Activated naive CD4-positive, alpha-beta T cell treated with anti-CD3 and anti-CD28 coated beads for 36 hours (primary cell): ENCODE results near the gene STAP1. TPM values are rescaled to one million over a fixed set of nuclear protein-coding genes. Genes with fewer than 3 reads are reported as not detected.

ENCODE experiments used
- CTCF ChIA-PET: fragments of 350-600 bp; sonication (Branson Sonifier 250); formaldehyde crosslinking; loops from one replicate; lab custom pipeline; 2021; ENCODE audit warnings: antibody characterized with exemption; lab: Charles Lee
- DNase-seq: peaks from one replicate; pipeline ENCODE4 v3.0.0-alpha.2; 2020
- H3K27ac Mint-ChIP-seq: one replicate; pipeline ENCODE4 v1.8.0; 2021; ENCODE audit warnings: mild to moderate bottlenecking, mixed read lengths
- H3K27me3 Mint-ChIP-seq: one replicate; pipeline ENCODE4 v1.8.0; 2021; ENCODE audit warnings: low read depth, mixed read lengths
- H3K36me3 Mint-ChIP-seq: one replicate; pipeline ENCODE4 v1.8.0; 2021; ENCODE audit warnings: low read depth, mixed read lengths
- H3K4me1 Mint-ChIP-seq: one replicate; pipeline ENCODE4 v1.8.0; 2021; ENCODE audit warnings: low read depth, mixed read lengths
- H3K4me3 Mint-ChIP-seq: one replicate; pipeline ENCODE4 v1.8.0; 2021; ENCODE audit warnings: mild to moderate bottlenecking, moderate library complexity, mixed read lengths
- H3K9me3 Mint-ChIP-seq: one replicate; pipeline ENCODE4 v1.8.0; 2021; ENCODE audit warnings: mixed read lengths
- intact Hi-C: fragments of 100-400 bp; cut with micrococcal nuclease; formaldehyde crosslinking; loops from one replicate; pipeline ENCODE4 v1.15.1; 2023
- total RNA-seq, 2 experiments: library from RNA; stranded (reverse); gene quantifications; one replicate each; pipeline ENCODE4 v1.2.3, GENCODE V29; 2021

The STAP1 gene
- total RNA-seq, 2 experiments from 2014 or later: 18.9 to 22.1 TPM

DNA sequence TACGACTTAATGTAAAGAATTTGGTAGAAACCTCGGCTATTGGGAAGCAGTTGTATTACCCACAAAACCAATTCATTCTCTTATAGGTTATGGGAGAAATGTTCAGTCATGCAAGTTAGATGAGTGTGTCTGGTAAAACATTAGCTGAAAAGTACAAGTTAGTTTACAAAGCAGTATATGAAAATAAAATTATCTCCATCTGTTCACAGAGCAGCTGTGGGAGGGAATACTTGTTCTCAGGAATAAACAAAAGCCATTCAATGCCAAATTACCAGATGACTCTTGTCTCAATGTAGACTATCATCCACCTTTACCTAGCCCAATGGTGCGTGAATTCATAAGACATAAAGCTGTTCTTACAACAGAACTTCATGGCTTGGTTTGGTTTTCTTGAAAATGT is 28.6 kb downstream of the STAP1 start:
- no peaks in the 10 kb centered on the region for H3K27me3 Mint-ChIP-seq
- peaks cover 6% of the 10 kb centered on the region for H3K4me1 Mint-ChIP-seq
- CTCF ChIA-PET: interaction anchor here (1.2 kb wide), 1 partner anchor 18 kb away, joined by 5 read pairs; no protein-coding TSS in a partner anchor
- intact Hi-C loops: no loop called here
- H3K4me3 Mint-ChIP-seq: no peak overlapping the region
- H3K9me3 Mint-ChIP-seq: no peaks in the 10 kb centered on the region
- no peak for DNase-seq
- H3K36me3 Mint-ChIP-seq: peaks cover 12% of the 10 kb centered on the region
- no peak overlapping the region for H3K27ac Mint-ChIP-seq

DNA sequence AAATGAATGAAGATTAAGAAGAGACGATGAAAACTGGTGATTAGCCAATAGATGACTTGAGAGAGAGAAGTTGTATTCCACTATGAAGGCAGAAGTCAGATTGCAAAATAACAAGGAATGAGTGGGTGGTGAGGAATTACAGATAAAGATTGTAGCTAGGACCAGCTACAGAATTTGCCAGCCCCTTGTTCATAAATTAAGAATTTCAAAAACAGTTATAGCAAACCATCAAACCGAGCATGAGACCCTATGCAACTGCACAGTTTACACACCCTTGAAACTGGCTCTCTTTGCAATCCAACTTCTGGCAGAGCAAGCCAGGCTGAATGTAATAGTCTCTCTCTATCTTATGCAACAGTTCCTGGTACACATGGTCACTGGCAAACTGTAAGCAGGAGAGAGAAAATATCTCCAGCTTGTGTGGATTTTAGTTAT is 35.2 kb downstream of the STAP1 start:
- intact Hi-C loops: no loop called here
- Mint-ChIP-seq H3K4me3 (no peak overlapping the region), H3K27me3 (no peaks in the 10 kb centered on the region), H3K36me3 (peaks cover 29% of the 10 kb centered on the region), H3K4me1 (peaks cover 3% of the 10 kb centered on the region), H3K9me3 (no peaks in the 10 kb centered on the region), H3K27ac (no peak overlapping the region)
- CTCF ChIA-PET: no interaction called here
- DNase-seq: no peak

DNA sequence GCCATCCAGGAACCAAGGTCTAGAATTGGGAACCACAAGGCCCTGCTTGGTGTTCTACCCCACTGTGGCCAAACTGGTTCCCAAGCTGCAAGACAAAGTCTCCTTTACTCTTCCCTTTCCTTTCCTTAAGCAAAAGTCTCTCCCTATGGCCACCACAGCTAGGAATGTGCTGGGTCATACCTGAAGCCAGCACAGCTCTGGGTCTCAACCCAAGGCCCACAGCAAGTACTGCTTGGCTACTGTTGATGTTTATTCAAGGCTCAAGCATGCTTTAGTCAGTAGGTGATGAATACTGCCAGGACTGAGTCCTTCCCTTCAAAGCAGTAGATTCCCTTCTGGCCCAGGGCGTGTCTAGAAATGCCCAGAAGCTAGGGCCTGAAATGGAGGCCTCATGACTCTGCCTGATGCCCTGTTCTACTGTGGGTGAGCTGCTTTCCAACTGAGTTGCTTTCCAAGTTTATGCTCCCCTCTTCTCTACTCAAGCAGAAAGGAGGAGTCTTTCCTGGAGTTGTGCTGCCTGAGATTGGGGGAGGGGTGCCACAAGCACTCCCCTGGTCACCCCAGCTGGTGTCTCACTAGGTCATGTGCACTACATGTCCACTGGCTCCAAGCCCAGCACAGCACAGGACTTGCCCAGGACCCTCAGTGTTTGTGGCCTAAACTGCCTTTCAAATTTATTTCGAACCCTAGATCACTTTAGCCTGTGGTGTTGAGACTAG is 44.9 kb downstream of the STAP1 start:
- Mint-ChIP-seq H3K27ac (no peak overlapping the region), H3K9me3 (no peaks in the 10 kb centered on the region), H3K27me3 (no peaks in the 10 kb centered on the region), H3K36me3 (peaks cover 23% of the 10 kb centered on the region), H3K4me3 (no peak overlapping the region), H3K4me1 (peaks cover 2% of the 10 kb centered on the region)
- CTCF ChIA-PET: interaction anchor here (1.2 kb wide), 1 partner anchor 12 kb away, joined by 4 read pairs; no protein-coding TSS in a partner anchor
- DNase-seq: no peak
- intact Hi-C loops: no loop called here

DNA sequence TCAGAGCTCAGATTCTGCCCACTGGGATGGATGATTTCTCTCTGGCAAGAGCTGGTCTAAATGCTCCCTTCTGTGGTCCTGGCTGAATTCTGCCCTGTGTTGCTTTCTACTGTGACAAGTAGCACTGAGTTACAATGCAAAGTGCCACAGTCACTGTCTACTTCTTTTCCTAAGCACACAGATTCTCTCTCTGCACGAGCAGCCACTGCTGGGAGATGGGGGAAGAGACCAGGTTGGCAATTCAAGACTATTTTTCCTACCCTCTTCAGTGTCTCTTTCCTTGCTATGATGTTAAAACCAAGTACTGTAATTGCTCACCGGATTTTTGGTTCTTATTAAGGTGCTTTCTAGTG is 45.5 kb downstream of the STAP1 start:
- Mint-ChIP-seq H3K27ac (no peak overlapping the region), H3K27me3 (no peaks in the 10 kb centered on the region), H3K9me3 (no peaks in the 10 kb centered on the region), H3K36me3 (peaks cover 23% of the 10 kb centered on the region), H3K4me3 (no peak overlapping the region), H3K4me1 (peaks cover 2% of the 10 kb centered on the region)
- CTCF ChIA-PET: interaction anchor here (1.2 kb wide), 1 partner anchor 12 kb away, joined by 4 read pairs; no protein-coding TSS in a partner anchor
- no peak for DNase-seq
- intact Hi-C loops: no loop called here

DNA sequence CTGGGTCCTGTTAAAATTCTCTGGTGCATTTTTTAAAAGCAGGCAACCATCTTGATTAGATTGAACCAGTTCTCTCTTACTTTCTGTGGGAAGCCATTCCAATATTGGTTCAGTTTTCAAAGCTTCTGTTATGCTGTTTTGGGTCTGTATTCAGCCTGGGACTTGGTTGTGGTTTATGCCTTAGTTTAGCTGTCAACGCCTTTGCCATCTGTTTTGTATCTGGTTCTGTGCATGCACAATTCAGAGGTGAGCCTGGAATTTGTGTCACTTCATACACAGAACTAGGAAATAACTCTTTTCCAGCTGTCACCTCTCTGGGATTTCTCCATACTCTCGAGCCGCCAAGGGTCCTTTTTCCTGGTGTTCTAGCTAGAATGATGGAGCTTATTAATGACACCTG is 46.2 kb downstream of the STAP1 start:
- DNase-seq: no peak
- peaks cover 5% of the 10 kb centered on the region for H3K9me3 Mint-ChIP-seq
- no peak overlapping the region for H3K27ac Mint-ChIP-seq
- intact Hi-C loops: no loop called here
- H3K4me1 Mint-ChIP-seq: peaks cover 2% of the 10 kb centered on the region
- no peaks in the 10 kb centered on the region for H3K27me3 Mint-ChIP-seq
- H3K4me3 Mint-ChIP-seq: no peak overlapping the region
- peaks cover 23% of the 10 kb centered on the region for H3K36me3 Mint-ChIP-seq
- CTCF ChIA-PET: interaction anchor here (1.1 to 1.3 kb wide), 3 partner anchors 13 to 62 kb away, joined by 3 to 5 read pairs (median 4); no protein-coding TSS in a partner anchor

DNA sequence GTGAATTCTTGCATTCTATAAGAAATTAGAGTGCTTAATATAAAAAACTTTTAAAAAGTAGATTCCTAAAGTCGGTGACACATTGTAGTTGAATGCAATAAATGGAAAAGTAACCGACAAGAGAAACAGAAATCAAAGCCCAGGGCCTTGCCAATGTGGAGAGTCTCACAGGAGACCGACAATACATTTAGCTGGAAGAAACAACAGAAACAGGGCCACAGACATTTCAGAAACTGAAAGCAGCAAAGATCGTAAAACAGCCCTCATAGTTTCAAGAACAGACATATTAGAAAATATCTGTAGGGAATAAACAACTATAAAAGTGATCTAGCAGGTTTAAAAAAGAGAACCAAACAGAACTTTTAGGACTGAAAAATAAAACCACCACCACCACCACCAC is 49.5 kb downstream of the STAP1 start:
- Mint-ChIP-seq H3K27me3 (no peaks in the 10 kb centered on the region), H3K9me3 (peaks cover 14% of the 10 kb centered on the region), H3K4me1 (peaks cover 2% of the 10 kb centered on the region), H3K4me3 (no peak overlapping the region), H3K36me3 (peaks cover 25% of the 10 kb centered on the region), H3K27ac (no peak overlapping the region)
- intact Hi-C loops: no loop called here
- DNase-seq: no peak
- CTCF ChIA-PET: no interaction called here

DNA sequence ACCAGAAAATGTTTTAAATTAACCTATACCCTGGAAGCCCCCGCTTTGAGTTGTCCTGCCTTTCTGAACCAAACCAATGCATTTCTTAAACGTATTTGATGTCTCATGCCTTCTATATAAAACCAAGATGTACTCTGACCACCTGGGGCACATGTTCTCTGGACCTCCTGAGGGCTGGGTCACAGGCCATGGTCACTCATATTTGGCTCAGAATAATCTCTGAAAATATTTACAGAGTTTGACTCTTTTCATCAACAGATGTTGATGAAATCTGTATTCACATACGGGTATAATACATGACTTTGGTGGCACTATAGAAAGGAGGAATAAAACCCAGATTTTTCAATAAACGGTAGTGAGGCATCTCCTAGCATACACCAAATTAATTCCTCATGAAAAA is 55.7 kb downstream of the STAP1 start:
- no peaks in the 10 kb centered on the region for H3K27me3 Mint-ChIP-seq
- DNase-seq: no peak
- intact Hi-C loops: no loop called here
- no peak overlapping the region for H3K4me3 Mint-ChIP-seq
- CTCF ChIA-PET: no interaction called here
- H3K27ac Mint-ChIP-seq: no peak overlapping the region
- peaks cover 18% of the 10 kb centered on the region for H3K9me3 Mint-ChIP-seq
- H3K4me1 Mint-ChIP-seq: no peaks in the 10 kb centered on the region
- peaks cover 41% of the 10 kb centered on the region for H3K36me3 Mint-ChIP-seq

DNA sequence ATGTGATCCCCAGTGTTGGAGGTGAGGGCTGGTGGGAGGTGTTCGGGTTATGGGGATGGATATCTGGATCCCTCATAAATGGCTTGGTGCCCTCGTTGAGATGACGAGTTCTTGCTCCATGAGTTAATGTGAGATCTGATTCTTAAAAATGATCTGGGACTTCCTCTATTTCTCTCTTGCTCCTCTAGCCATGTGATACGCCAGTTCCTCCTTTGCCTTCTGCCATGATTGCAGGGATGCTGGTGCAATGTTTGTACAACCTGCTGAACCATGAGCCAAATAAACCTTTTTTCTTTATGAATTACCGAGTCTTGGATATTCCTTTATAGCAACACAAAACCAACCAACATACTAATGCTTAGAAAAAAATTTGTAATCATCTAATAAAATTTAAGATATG is 56.6 kb downstream of the STAP1 start:
- Mint-ChIP-seq H3K27ac (no peak overlapping the region), H3K36me3 (peaks cover 40% of the 10 kb centered on the region), H3K4me1 (no peaks in the 10 kb centered on the region), H3K27me3 (no peaks in the 10 kb centered on the region), H3K9me3 (peaks cover 10% of the 10 kb centered on the region), H3K4me3 (no peak overlapping the region)
- CTCF ChIA-PET: no interaction called here
- intact Hi-C loops: no loop called here
- DNase-seq: no peak

DNA sequence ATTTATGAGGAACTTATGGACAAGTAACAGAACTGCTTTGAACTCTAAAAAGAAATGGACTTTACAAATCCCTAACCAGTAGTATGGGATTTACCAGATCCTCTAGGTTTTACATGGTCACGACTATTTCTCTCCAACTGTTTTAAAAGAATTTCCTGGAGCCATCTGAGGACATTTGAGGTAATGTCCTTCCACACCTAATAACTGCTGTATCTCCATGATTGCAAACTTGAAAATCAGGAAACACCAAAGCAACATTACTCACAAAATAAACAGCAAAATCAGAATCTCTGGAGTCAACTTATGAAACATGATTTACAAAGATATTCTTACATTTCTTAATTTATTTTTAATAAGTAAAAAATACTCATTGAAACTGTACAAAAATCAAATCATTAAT is 58.0 kb downstream of the STAP1 start:
- Mint-ChIP-seq H3K4me1 (no peaks in the 10 kb centered on the region), H3K4me3 (no peak overlapping the region), H3K36me3 (peaks cover 41% of the 10 kb centered on the region), H3K27ac (no peak overlapping the region), H3K9me3 (peaks cover 7% of the 10 kb centered on the region), H3K27me3 (no peaks in the 10 kb centered on the region)
- CTCF ChIA-PET: no interaction called here
- DNase-seq: no peak
- intact Hi-C loops: no loop called here

DNA sequence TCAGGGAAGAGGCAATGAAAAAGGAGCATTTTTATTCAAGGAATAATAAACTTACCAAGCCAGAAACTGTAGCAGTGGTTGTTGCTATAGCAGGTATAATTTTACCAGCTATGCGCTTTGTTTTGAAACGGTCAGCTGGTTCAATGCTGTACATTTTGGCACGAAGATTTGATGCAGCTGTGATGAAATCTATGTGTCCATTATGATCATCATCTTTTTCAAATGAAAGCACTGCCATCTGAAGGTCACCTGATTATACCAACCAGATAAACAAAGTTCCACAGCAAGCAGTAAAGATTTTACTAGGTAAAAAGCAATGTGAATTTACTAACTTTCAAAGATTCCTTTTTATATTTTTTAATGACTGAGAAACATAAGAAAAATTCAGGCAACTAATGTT is 66.4 kb downstream of the STAP1 start:
- H3K4me1 Mint-ChIP-seq: no peaks in the 10 kb centered on the region
- H3K27ac Mint-ChIP-seq: no peak overlapping the region
- CTCF ChIA-PET: interaction anchor here (0.8 kb wide), 1 partner anchor 75 kb away, joined by 3 read pairs; no protein-coding TSS in a partner anchor
- no peak for DNase-seq
- intact Hi-C loops: loop anchor here (2.0 kb wide), 1 partner anchor 76 kb away; no protein-coding TSS in a partner anchor
- peaks cover 10% of the 10 kb centered on the region for H3K36me3 Mint-ChIP-seq
- no peaks in the 10 kb centered on the region for H3K27me3 Mint-ChIP-seq
- no peaks in the 10 kb centered on the region for H3K9me3 Mint-ChIP-seq
- no peak overlapping the region for H3K4me3 Mint-ChIP-seq

DNA sequence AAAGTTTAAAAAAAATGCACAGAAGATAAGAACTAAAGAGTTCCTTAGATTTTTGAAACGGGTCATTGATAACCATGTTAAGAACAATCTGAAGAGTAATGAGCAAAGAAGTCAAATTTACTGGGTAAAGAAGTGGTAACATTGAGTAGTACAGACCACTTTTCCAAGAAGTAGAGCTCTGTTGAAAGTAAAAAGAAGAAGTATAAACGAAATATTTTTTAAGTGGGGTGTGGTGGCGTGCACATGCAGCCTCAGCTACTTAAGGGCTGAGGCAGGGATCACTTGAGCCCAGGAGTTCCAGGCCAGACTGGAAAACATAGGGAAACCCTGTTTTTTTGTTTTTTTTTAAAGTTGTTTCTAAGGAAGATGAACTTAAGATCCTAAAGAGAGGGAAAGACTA is 74.0 kb downstream of the STAP1 start:
- Mint-ChIP-seq H3K4me1 (no peaks in the 10 kb centered on the region), H3K4me3 (no peak overlapping the region), H3K36me3 (peaks cover 18% of the 10 kb centered on the region), H3K27ac (no peak overlapping the region), H3K9me3 (no peaks in the 10 kb centered on the region), H3K27me3 (no peaks in the 10 kb centered on the region)
- intact Hi-C loops: no loop called here
- DNase-seq: no peak
- CTCF ChIA-PET: no interaction called here

DNA sequence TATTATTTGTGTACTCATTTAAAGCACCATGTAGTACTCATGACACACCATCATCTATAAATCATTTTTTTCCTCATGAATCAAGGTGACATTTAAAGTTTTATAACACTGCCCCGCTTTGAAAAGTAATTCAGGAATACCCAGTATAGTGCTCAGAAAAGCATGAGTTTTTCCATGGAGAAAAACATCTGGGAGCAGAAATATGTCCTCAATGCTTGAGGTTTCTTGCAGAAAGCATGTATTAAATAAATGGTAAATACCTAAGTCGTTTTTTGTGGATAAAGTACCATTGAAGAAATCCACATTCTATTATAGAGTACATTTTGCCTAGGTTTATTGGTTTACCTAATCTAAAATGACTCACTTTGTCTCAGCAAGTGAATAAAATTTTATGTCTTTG is 76.2 kb downstream of the STAP1 start:
- H3K36me3 Mint-ChIP-seq: peaks cover 30% of the 10 kb centered on the region

DNA sequence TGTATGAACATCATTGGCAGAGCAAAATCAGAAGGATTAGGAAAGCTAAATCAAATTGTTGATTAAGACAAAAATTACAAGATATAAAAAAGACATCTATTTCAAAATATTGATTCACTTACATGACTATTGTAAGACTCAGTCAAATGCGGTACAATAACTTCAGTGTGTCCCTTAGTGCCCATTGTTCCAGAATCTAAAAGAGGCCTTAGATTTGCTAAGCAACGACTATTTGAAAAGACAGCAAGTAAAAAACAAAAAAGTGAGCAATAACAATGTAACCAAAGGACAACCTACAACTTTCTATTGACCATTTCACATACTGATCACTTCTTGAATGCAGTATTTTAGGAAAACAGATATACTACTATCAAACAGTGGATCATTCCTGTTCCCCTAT is 76.8 kb downstream of the STAP1 start:
- Mint-ChIP-seq H3K4me3 (no peak overlapping the region), H3K9me3 (no peaks in the 10 kb centered on the region)
- intact Hi-C loops: no loop called here

More for the DNA sequence above, 76.2 kb downstream of the STAP1 start:
- no peak for DNase-seq
- intact Hi-C loops: no loop called here
- CTCF ChIA-PET: no interaction called here
- no peaks in the 10 kb centered on the region for H3K27me3 Mint-ChIP-seq
- no peak overlapping the region for H3K4me3 Mint-ChIP-seq
- no peaks in the 10 kb centered on the region for H3K4me1 Mint-ChIP-seq
- no peak overlapping the region for H3K27ac Mint-ChIP-seq
- no peaks in the 10 kb centered on the region for H3K9me3 Mint-ChIP-seq

More for the DNA sequence above, 76.8 kb downstream of the STAP1 start:
- H3K27ac Mint-ChIP-seq: no peak overlapping the region
- CTCF ChIA-PET: no interaction called here
- H3K27me3 Mint-ChIP-seq: no peaks in the 10 kb centered on the region
- H3K36me3 Mint-ChIP-seq: peaks cover 32% of the 10 kb centered on the region
- H3K4me1 Mint-ChIP-seq: no peaks in the 10 kb centered on the region
- DNase-seq: no peak
